Caco-2 (cell line): ENCODE measurements around the gene ADGRV1. TPM values are rescaled to one million over a fixed set of nuclear protein-coding genes. Genes with fewer than 3 reads are reported as not detected.

ENCODE experiments used
- BruUV-seq: library from RNA; stranded (reverse); fragments of 400-500 nt; replicated peaks from 2 replicates; lab custom pipeline; 2021; lab: Mats Ljungman, UMichigan
- CTCF ChIA-PET: fragments of 300-600 bp; sonication (Branson Sonifier 250); formaldehyde crosslinking; loops from one replicate; lab custom pipeline; 2022; ENCODE audit warnings: antibody characterized with exemption; lab: Charles Lee
- POLR2A ChIA-PET: fragments of 300-600 bp; sonication (Branson Sonifier 250); formaldehyde crosslinking; loops from one replicate; lab custom pipeline; 2022; ENCODE audit warnings: antibody characterized with exemption; lab: Charles Lee
- DNase-seq, 2 experiments: peaks; one replicate each; pipeline versions ENCODE4 v3.0.0 to v3.0.0-alpha.2; 2020 to 2022
- H3K27me3 ChIP-seq: replicated peaks from 2 replicates; pipeline ENCODE4 v1.6.0; 2011; ENCODE audit warnings: low read length; ENCODE audit not compliant: control insufficient read depth, insufficient read depth
- H3K36me3 ChIP-seq: 2 replicates; pipeline ENCODE4 v1.5.1; 2011; ENCODE audit warnings: low read length; ENCODE audit not compliant: control insufficient read depth, insufficient read depth
- H3K4me1 ChIP-seq: fragments of 250-450 bp; sonication (Bioruptor Pico); 2 replicates; pipeline ENCODE4 v1.5.1; 2020; ENCODE audit warnings: mild to moderate bottlenecking
- H3K4me3 ChIP-seq: 2 replicates; pipeline ENCODE4 v1.5.1; 2011; ENCODE audit warnings: low read depth, mild to moderate bottlenecking, control low read depth, low read length
- H3K9me3 ChIP-seq: fragments of 250-450 bp; sonication (Bioruptor Pico); 2 replicates; pipeline ENCODE4 v1.5.1; 2020; ENCODE audit warnings: mild to moderate bottlenecking, moderate library complexity
- H3K27ac Mint-ChIP-seq: one replicate; pipeline ENCODE4 v1.8.0; 2022; ENCODE audit warnings: mixed read lengths; ENCODE audit not compliant: unreplicated experiment
- H3K27me3 Mint-ChIP-seq: one replicate; pipeline ENCODE4 v1.8.0; 2022; ENCODE audit warnings: mixed read lengths; ENCODE audit not compliant: insufficient read depth, unreplicated experiment
- H3K36me3 Mint-ChIP-seq: one replicate; pipeline ENCODE4 v1.8.0; 2022; ENCODE audit warnings: mild to moderate bottlenecking, mixed read lengths; ENCODE audit not compliant: insufficient read depth, unreplicated experiment
- H3K4me1 Mint-ChIP-seq: one replicate; pipeline ENCODE4 v1.8.0; 2022; ENCODE audit warnings: low read depth, mixed read lengths; ENCODE audit not compliant: unreplicated experiment
- H3K4me3 Mint-ChIP-seq: one replicate; pipeline ENCODE4 v1.8.0; 2022; ENCODE audit warnings: mild to moderate bottlenecking, moderate library complexity, mixed read lengths; ENCODE audit not compliant: unreplicated experiment
- H3K9me3 Mint-ChIP-seq: one replicate; pipeline ENCODE4 v1.8.0; 2022; ENCODE audit warnings: mixed read lengths; ENCODE audit not compliant: unreplicated experiment
- CTCF ChIP-seq, 2 experiments: fragments of 200-600 bp in 1 of 2; IDR thresholded peaks; 1 replicate in 1 of 2; 2 replicates in 1 of 2; pipeline versions ENCODE4 v1.5.1 to v1.8.0; 2011 to 2022; ENCODE audit warnings: antibody characterized with exemption in 1 of 2, control low read depth in 1 of 2, inconsistent platforms in 1 of 2, low read depth in 1 of 2, low read length in 1 of 2, mild to moderate bottlenecking in 1 of 2, moderate library complexity in 1 of 2; ENCODE audit not compliant: insufficient read depth in 1 of 2, severe bottlenecking in 1 of 2, unreplicated experiment in 1 of 2
- intact Hi-C: fragments of 100-400 bp; cut with micrococcal nuclease; formaldehyde crosslinking; loops from one replicate; pipeline ENCODE4 v1.10.0; 2022; ENCODE audit not compliant: unreplicated experiment
- total RNA-seq: library from RNA; stranded (reverse); gene quantifications from 2 replicates; pipeline ENCODE4 v1.2.3, GENCODE V29; 2022

ADGRV1 gene
- total RNA-seq, 1 experiment from 2014 or later: 23.2 TPM

GRCh38 chr5:91000743-91001142, 442.1 kb downstream of the ADGRV1 start:
- H3K27me3 ChIP-seq: no peaks in the 10 kb centered on the region
- no peaks in the 10 kb centered on the region for H3K4me1 ChIP-seq
- no peak for TF ChIP-seq CTCF (IDR thresholded peaks at IDR 0.05; ENCODE audit: insufficient read depth in 1 of 2, low read depth in 1 of 2, low read length in 1 of 2, severe bottlenecking in 1 of 2, unreplicated experiment in 1 of 2)
- no TSS peak for BruUV-seq
- intact Hi-C loops: no loop called here
- no peaks in the 10 kb centered on the region for H3K36me3 ChIP-seq
- POLR2A ChIA-PET: no interaction called here
- Mint-ChIP-seq H3K27me3 (no peaks in the 10 kb centered on the region), H3K9me3 (no peaks in the 10 kb centered on the region), H3K4me1 (no peaks in the 10 kb centered on the region), H3K36me3 (no peaks in the 10 kb centered on the region), H3K4me3 (no peak overlapping the region), H3K27ac (no peak overlapping the region)
- CTCF ChIA-PET: no interaction called here
- H3K9me3 ChIP-seq: no peaks in the 10 kb centered on the region; the same call in 1 of the 2 replicates
- H3K4me3 ChIP-seq: no peak overlapping the region
- no peak for DNase-seq

GRCh38 chr5:91006713-91007112, 448.1 kb downstream of the ADGRV1 start:
- Mint-ChIP-seq H3K4me3 (no peak overlapping the region), H3K4me1 (no peaks in the 10 kb centered on the region), H3K27me3 (no peaks in the 10 kb centered on the region), H3K9me3 (no peaks in the 10 kb centered on the region), H3K36me3 (no peaks in the 10 kb centered on the region), H3K27ac (no peak overlapping the region)
- no peaks in the 10 kb centered on the region for H3K36me3 ChIP-seq
- no peak for DNase-seq
- POLR2A ChIA-PET: no interaction called here
- H3K9me3 ChIP-seq: no peaks in the 10 kb centered on the region
- intact Hi-C loops: loop anchor here (1.0 kb wide), 1 partner anchor 74 kb away; no protein-coding TSS in a partner anchor
- BruUV-seq: no TSS peak
- TF ChIP-seq CTCF (IDR thresholded peaks at IDR 0.05; ENCODE audit: insufficient read depth in 1 of 2, low read depth in 1 of 2, low read length in 1 of 2, severe bottlenecking in 1 of 2, unreplicated experiment in 1 of 2): no peak
- H3K27me3 ChIP-seq: no peaks in the 10 kb centered on the region
- H3K4me3 ChIP-seq: no peak overlapping the region
- CTCF ChIA-PET: no interaction called here
- H3K4me1 ChIP-seq: no peaks in the 10 kb centered on the region

GRCh38 chr5:91007251-91007650, 448.7 kb downstream of the ADGRV1 start:
- no peak for DNase-seq
- CTCF ChIA-PET: no interaction called here
- BruUV-seq: no TSS peak

More at GRCh38 chr5:91007251-91007650, 448.7 kb downstream of the ADGRV1 start:
- H3K36me3 ChIP-seq: no peaks in the 10 kb centered on the region
- POLR2A ChIA-PET: no interaction called here
- H3K27me3 ChIP-seq: no peaks in the 10 kb centered on the region
- no peaks in the 10 kb centered on the region for H3K36me3 Mint-ChIP-seq
- H3K4me1 ChIP-seq: no peaks in the 10 kb centered on the region
- H3K27ac Mint-ChIP-seq: no peak overlapping the region
- no peaks in the 10 kb centered on the region for H3K9me3 ChIP-seq
- H3K4me3 Mint-ChIP-seq: no peak overlapping the region
- intact Hi-C loops: loop anchor here (1.0 kb wide), 1 partner anchor 75 kb away; no protein-coding TSS in a partner anchor
- H3K27me3 Mint-ChIP-seq: no peaks in the 10 kb centered on the region
- no peaks in the 10 kb centered on the region for H3K9me3 Mint-ChIP-seq
- no peak for TF ChIP-seq CTCF (IDR thresholded peaks at IDR 0.05; ENCODE audit: insufficient read depth in 1 of 2, low read depth in 1 of 2, low read length in 1 of 2, severe bottlenecking in 1 of 2, unreplicated experiment in 1 of 2)
- H3K4me3 ChIP-seq: no peak overlapping the region
- no peaks in the 10 kb centered on the region for H3K4me1 Mint-ChIP-seq
